Testis (tissue), 3 donors: ENCODE results near the gene EXOC7. TPM values are rescaled to one million over a fixed set of nuclear protein-coding genes. Genes with fewer than 3 reads are reported as not detected.
"Not testable (repeated sequence)": the region's sequence is repeated elsewhere in the genome, so short reads cannot be mapped to it uniquely, and the experiment has no call there.

Experiments used
- DNase-seq: peaks from one replicate; pipeline ENCODE4 v3.0.0-alpha.2; 2019
- H3K27ac ChIP-seq, 2 donors: fragments of 200-600 bp; sonication (generic); one replicate each; pipeline ENCODE4 v1.5.1; 2019
- H3K27me3 ChIP-seq: fragments of 200-600 bp; sonication (generic); one replicate; pipeline ENCODE4 v1.5.1; 2019
- H3K36me3 ChIP-seq: fragments of 200-600 bp; sonication (generic); one replicate; pipeline ENCODE4 v1.5.1; 2017; ENCODE audit warnings: low read depth; ENCODE audit errors: missing control alignments
- H3K4me1 ChIP-seq: fragments of 200-600 bp; sonication (generic); one replicate; pipeline ENCODE4 v1.5.1; 2019
- H3K4me3 ChIP-seq, 2 donors: fragments of 200-600 bp; sonication (generic); one replicate each; pipeline ENCODE4 v1.5.1; 2017 to 2019
- H3K9me3 ChIP-seq: fragments of 200-600 bp; sonication (generic); one replicate; pipeline ENCODE4 v1.5.1; 2017
- CTCF ChIP-seq, 3 experiments: fragments of 450-650 bp in 2 of 3; fragments of 200-600 bp in 1 of 3; sonication (generic) in 1 of 3; IDR thresholded peaks; one replicate each; pipeline ENCODE4 v1.5.1; 2016 to 2019; ENCODE audit warnings: antibody characterized with exemption in 3 of 3, mild to moderate bottlenecking in 2 of 3, moderate library complexity in 1 of 3
- POLR2A ChIP-seq: fragments of 450-650 bp; IDR thresholded peaks from one replicate; pipeline ENCODE4 v1.6.1; 2017; ENCODE audit warnings: antibody characterized with exemption, mild to moderate bottlenecking, moderate library complexity
- WGBS, 2 donors: methylation state at CpG; one replicate each; pipeline ENCODE4 v1.1.5; 2018; 5-methylcytosine and 5-hydroxymethylcytosine counted together
- intact Hi-C: fragments of 100-400 bp; cut with DNase I; formaldehyde crosslinking; loops from one replicate; pipeline ENCODE4 v1.15.1; 2023; ENCODE audit warnings: low total_unique reads
- polyA plus RNA-seq: library from polyadenylated mRNA; stranded (reverse); fragments of 350-450 nt; fragmentation: Illumina TruSeq; extraction: RNeasy Lipid Tissue Mini Kit (QIAGEN cat#74804); gene quantifications from one replicate; pipeline ENCODE4 v1.2.3, GENCODE V29; 2014; ENCODE audit warnings: low read depth, low replicate concordance; ENCODE audit not compliant: insufficient read depth
- total RNA-seq, 2 donors: library from RNA; depleted of rRNA; stranded (reverse); fragments of >200 nt; gene quantifications; one replicate each; pipeline ENCODE4 v1.2.3, GENCODE V29; 2016

Gene EXOC7
- total and polyA plus RNA-seq, 3 donors from 2014 or later: 99.1 to 138 (median 138) TPM

DNA sequence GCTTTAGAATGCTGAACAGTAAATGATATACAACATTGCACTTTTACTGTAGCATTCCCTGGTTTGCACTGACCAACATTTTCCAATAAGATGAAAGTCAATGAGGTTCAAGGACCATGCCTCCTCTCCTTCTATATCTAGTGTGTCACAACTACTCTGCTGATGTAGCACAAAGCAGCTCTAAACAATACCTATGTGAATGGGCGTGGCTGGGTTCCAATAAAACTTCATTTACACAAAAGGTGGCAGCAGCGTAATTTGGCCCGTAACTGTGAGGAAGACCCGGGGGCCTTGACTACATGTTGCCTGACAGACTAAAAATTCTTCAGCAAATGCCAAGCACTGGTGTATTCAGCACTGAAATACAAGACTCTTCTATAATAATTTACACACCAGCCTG, 37.8 kb downstream of the EXOC7 start:
- H3K4me3 ChIP-seq: no peak overlapping the region
- TF ChIP-seq CTCF (IDR thresholded peaks at IDR 0.05) (no peak), POLR2A (no peak)
- no peaks in the 10 kb centered on the region for H3K27me3 ChIP-seq
- no peak overlapping the region for H3K27ac ChIP-seq
- peaks cover 3% of the 10 kb centered on the region for H3K4me1 ChIP-seq
- no peaks in the 10 kb centered on the region for H3K36me3 ChIP-seq
- 49 to 70% methylated on average over 4 of the region's 4 CpGs for WGBS, 2 donors
- intact Hi-C loops: no loop called here
- DNase-seq: no peak
- H3K9me3 ChIP-seq: no peaks in the 10 kb centered on the region

DNA sequence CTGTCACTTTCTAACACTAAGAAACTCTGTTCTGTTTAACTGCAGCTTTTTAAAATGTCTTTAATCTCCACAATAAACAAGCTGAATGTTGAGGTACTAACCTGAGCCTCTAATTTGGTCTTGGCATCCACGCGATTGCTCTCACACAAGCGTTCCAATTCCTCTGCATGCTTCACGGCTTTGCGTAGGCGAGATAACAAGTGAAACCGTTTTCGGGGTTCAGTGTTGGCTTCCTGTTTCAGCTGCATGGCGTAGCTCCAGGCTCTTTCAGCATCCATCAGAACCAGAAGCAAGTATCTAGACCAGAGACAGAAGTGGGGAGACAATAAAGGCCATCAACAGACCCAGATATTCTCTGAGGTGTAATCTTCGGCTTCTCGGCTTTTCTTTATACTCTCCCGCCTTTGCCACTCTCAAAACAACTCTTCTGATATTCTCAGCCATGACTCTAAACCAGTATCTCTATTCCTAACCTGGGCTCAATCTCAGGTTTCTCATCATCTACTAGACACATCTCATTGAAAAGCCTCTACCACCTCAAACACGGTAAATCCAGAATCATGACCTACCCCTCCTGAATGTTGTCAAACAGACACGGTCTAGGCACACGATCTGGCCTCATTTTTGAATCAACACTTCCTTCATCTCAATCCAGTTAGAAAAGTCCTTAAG, 39.6 kb downstream of the EXOC7 start:
- intact Hi-C loops: no loop called here
- no peak for DNase-seq
- no peaks in the 10 kb centered on the region for H3K9me3 ChIP-seq
- no peaks in the 10 kb centered on the region for H3K36me3 ChIP-seq
- 88 to 90% methylated on average over 15 of the region's 15 CpGs for WGBS, 2 donors
- H3K27me3 ChIP-seq: no peaks in the 10 kb centered on the region
- no peak for TF ChIP-seq POLR2A
- TF ChIP-seq CTCF (IDR thresholded peaks at IDR 0.05): no peak
- no peaks in the 10 kb centered on the region for H3K4me1 ChIP-seq
- no peak overlapping the region for H3K4me3 ChIP-seq
- no peak overlapping the region for H3K27ac ChIP-seq

DNA sequence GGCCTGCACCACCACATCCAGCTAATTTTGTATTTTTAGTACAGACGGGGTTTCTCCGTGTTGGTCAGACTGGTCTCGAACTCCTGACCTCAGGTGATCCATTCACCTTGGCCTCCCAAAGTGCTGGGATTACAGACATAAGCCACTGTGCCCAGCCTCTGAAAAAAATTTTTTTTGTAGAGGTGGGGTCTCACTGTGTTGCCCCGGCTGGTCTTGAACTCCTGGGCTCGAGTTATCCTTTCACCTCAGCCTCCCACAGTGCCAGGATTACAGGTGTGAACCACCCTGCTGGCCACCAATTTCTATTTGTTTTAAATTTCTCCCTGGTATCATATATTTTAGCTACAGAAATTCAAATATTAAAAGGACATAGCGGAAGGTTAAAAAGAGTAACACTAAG, 45.3 kb downstream of the EXOC7 start:
- WGBS, 2 donors: 74 to 87% methylated on average over 6 of the region's 6 CpGs
- H3K4me3 ChIP-seq, H3K4me1 ChIP-seq, intact Hi-C loops, DNase-seq, H3K36me3 ChIP-seq, H3K27ac ChIP-seq, H3K9me3 ChIP-seq, H3K27me3 ChIP-seq: not testable (repeated sequence)

DNA sequence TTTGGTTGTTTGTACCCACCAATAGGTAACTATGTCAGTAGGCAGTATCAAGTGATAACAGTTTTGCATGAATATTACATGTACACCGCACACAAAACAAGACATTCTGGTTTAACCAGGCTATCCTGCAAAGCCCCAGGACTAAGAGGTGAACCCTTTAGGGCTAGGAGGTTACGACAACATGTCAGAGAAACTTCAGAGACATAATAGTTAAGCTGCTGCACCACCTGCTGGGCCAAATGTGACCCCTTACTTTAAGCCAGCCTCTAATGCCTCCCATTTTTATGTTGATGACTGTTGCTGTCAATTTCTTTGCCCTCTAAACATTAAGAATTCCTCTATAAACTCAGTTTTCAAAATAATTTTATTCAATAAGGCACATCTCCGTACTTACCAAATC, 46.7 kb downstream of the EXOC7 start:
- DNase-seq: no peak
- no peaks in the 10 kb centered on the region for H3K27me3 ChIP-seq
- no peak for TF ChIP-seq POLR2A
- TF ChIP-seq CTCF (IDR thresholded peaks at IDR 0.05): no peak
- intact Hi-C loops: no loop called here
- no peak overlapping the region for H3K4me3 ChIP-seq
- no peaks in the 10 kb centered on the region for H3K4me1 ChIP-seq
- 91 to 94% methylated on average over 3 of the region's 3 CpGs for WGBS, 2 donors
- no peaks in the 10 kb centered on the region for H3K36me3 ChIP-seq
- no peaks in the 10 kb centered on the region for H3K9me3 ChIP-seq
- no peak overlapping the region for H3K27ac ChIP-seq

- DNase-seq: no peak
- 90 to 96% methylated on average over 4 of the region's 4 CpGs for WGBS, 2 donors
- H3K36me3 ChIP-seq: no peaks in the 10 kb centered on the region
- H3K9me3 ChIP-seq: no peaks in the 10 kb centered on the region
- no peak overlapping the region for H3K27ac ChIP-seq
- no peak for TF ChIP-seq CTCF (IDR thresholded peaks at IDR 0.05)
- no peak for TF ChIP-seq POLR2A
- H3K4me1 ChIP-seq: no peaks in the 10 kb centered on the region
- H3K27me3 ChIP-seq: no peaks in the 10 kb centered on the region
- no peak overlapping the region for H3K4me3 ChIP-seq
- intact Hi-C loops: no loop called here
These were observed 49.5 kb downstream of the EXOC7 start for GRCh38 chr17:76054112-76054476.
